ENCODE measurements around the gene PYROXD2.

- TF ChIP-seq EZH2 (IDR thresholded peaks at IDR 0.05; ENCODE audit: low read depth, low read length, severe bottlenecking) = no peak
- TF ChIP-seq NANOG (IDR thresholded peaks at IDR 0.05; ENCODE audit: insufficient read depth, low read depth, low read length, poor library complexity, severe bottlenecking) = no peak
- no peak for TF ChIP-seq NRF1 (IDR thresholded peaks at IDR 0.05; ENCODE audit: low read depth, low read length)
- no peak for TF ChIP-seq TAF7 (optimal IDR thresholded peaks at IDR 0.05; ENCODE audit: borderline replicate concordance, low read depth, low read length)
- TF ChIP-seq CHD2 (IDR thresholded peaks at IDR 0.05; ENCODE audit: low read length) = no peak
- TF ChIP-seq CTCF (IDR thresholded peaks at IDR 0.05; ENCODE audit: control extremely low read depth in 1 of 3, insufficient read depth in 1 of 3, low read depth in 1 of 3, low read length in 3 of 3) = no peak
- TF ChIP-seq POLR2A (IDR thresholded peaks at IDR 0.05; ENCODE audit: control extremely low read depth in 1 of 2, low read depth in 2 of 2, low read length in 2 of 2) = no peak
Measured at GRCh38 chr10:98403812-98404504, 11.0 kb downstream of the PYROXD2 start.

Measured in H1 (cell line).